Chondrocyte (in vitro differentiated cells): Measurements from ENCODE around the gene CLIC4. TPM values are rescaled to one million over a fixed set of nuclear protein-coding genes. Genes with fewer than 3 reads are reported as not detected.

Experiments
- DNase-seq: peaks from one replicate; pipeline ENCODE4 v3.0.0; 2021; ENCODE audit warnings: mixed read lengths, low spot score
- H3K27ac Mint-ChIP-seq: one replicate; pipeline ENCODE4 v1.8.0; 2021; ENCODE audit warnings: mild to moderate bottlenecking, moderate library complexity, mixed read lengths; ENCODE audit not compliant: unreplicated experiment
- H3K27me3 Mint-ChIP-seq: 2 replicates; pipeline ENCODE4 v1.8.0; 2021; ENCODE audit warnings: low read depth, mixed read lengths
- H3K36me3 Mint-ChIP-seq: 2 replicates; pipeline ENCODE4 v1.8.0; 2021; ENCODE audit warnings: low read depth, mixed read lengths
- H3K4me1 Mint-ChIP-seq: 2 replicates; pipeline ENCODE4 v1.8.0; 2021; ENCODE audit warnings: low read depth, mild to moderate bottlenecking, mixed read lengths
- H3K4me3 Mint-ChIP-seq: one replicate; pipeline ENCODE4 v1.8.0; 2021; ENCODE audit warnings: mild to moderate bottlenecking, moderate library complexity, mixed read lengths; ENCODE audit not compliant: unreplicated experiment
- H3K9me3 Mint-ChIP-seq: 2 replicates; pipeline ENCODE4 v1.8.0; 2021; ENCODE audit warnings: low read depth, mixed read lengths
- total RNA-seq: library from RNA; stranded (reverse); gene quantifications from 3 replicates; pipeline ENCODE4 v1.2.1, GENCODE V29; 2021
- TF ChIP-seq, protein P1 (sequence below): fragments of 200-600 bp; sonication (generic); IDR thresholded peaks from 2 replicates; pipeline ENCODE4 v1.5.0; 2021; ENCODE audit warnings: antibody characterized with exemption, mild to moderate bottlenecking, moderate library complexity

CLIC4 gene
- total RNA-seq, 1 donor from 2014 or later: 411 TPM

DNA sequence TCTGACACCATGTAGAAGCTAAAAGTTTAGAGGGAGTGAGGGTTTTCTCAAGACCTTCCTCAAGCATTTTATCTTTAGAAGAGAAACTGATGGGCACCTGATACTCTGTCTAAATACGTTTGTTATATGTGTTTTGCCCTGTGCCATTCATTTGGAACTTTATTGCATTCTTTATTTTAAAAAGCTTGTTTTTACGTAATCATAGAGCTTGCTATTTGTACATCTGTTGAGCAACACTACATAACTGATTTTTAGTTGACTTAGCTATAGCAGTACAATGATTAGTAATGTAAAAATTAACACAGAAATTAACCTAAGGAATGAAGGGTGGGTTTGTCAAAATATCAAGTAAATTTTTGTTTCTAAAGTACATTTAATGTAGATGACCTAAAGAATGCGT is 96.3 kb downstream of the CLIC4 start:
- H3K36me3 Mint-ChIP-seq: peaks cover 21% of the 10 kb centered on the region
- no peaks in the 10 kb centered on the region for H3K9me3 Mint-ChIP-seq
- no peak overlapping the region for H3K27ac Mint-ChIP-seq
- H3K4me3 Mint-ChIP-seq: no peak overlapping the region
- peaks cover 13% of the 10 kb centered on the region for H3K4me1 Mint-ChIP-seq
- TF ChIP-seq, protein P1, sequence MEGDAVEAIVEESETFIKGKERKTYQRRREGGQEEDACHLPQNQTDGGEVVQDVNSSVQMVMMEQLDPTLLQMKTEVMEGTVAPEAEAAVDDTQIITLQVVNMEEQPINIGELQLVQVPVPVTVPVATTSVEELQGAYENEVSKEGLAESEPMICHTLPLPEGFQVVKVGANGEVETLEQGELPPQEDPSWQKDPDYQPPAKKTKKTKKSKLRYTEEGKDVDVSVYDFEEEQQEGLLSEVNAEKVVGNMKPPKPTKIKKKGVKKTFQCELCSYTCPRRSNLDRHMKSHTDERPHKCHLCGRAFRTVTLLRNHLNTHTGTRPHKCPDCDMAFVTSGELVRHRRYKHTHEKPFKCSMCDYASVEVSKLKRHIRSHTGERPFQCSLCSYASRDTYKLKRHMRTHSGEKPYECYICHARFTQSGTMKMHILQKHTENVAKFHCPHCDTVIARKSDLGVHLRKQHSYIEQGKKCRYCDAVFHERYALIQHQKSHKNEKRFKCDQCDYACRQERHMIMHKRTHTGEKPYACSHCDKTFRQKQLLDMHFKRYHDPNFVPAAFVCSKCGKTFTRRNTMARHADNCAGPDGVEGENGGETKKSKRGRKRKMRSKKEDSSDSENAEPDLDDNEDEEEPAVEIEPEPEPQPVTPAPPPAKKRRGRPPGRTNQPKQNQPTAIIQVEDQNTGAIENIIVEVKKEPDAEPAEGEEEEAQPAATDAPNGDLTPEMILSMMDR: no peak
- DNase-seq: no peak
- H3K27me3 Mint-ChIP-seq: no peaks in the 10 kb centered on the region

DNA sequence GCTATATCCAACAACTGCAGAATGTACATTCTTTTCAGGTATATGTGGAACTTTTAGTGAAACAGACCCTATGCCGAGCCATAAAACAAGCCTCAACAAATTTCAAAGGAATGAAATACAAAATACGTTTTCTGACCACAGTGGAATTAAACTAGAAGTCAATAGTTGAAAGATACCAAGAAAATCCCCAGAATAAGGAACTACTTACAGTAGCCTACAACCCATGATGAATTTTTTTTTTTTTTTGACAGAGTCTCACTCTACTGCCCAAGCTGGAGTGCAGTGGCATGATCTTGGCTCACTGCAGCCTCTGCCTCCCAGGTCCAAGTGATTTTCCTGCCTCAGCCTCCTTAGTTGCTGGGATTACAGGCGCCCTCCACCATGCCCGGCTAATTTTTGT is 101.4 kb downstream of the CLIC4 start:
- H3K27ac Mint-ChIP-seq: no peak overlapping the region
- no peaks in the 10 kb centered on the region for H3K27me3 Mint-ChIP-seq
- peaks cover 16% of the 10 kb centered on the region for H3K36me3 Mint-ChIP-seq
- peaks cover 20% of the 10 kb centered on the region for H3K4me1 Mint-ChIP-seq
- TF ChIP-seq, protein P1: no peak
- DNase-seq: no peak
- no peaks in the 10 kb centered on the region for H3K9me3 Mint-ChIP-seq
- H3K4me3 Mint-ChIP-seq: no peak overlapping the region

DNA sequence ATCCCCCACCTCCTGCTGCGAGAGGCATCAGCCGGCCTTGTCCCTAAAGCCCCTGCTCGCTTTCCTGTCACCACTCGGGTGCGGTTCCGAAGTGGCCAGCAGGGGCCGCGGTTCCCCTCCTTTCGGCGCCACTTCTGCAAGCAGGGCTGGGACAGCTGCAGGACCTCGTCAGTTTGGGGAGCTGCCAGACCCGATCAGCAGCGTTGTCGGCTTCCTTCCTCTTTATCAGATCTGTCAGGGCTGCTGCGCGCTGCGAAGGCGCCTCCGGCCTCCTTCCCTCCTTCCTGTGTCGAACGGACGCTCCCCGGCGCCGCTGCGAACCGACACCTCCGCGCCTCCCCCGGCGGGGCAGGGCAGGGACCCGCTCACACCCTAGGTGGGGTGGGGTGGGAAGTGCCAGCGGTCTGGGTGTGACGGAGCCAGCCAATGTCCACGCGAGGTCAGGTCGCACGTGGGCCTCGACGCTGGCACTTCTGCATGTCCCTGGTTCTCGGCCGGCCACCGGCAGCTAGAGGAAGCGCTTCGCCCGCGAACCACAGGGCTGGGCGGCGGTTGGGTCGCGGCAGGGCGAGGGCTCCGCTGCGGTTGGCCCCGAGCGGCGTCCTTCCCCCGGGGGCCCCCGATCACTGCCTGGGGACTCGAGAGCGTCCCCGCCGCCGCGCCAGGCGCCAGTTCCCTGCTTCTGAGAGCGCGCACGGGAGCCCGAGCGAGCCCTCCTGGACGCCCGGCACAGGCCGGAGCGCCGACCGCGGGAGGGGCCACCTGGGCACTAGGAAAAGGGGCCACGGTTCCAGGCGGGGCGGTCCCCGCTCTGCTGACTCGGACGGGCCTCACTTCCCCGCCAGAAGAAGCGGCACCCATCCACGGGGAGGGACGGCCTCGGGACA is 103.0 kb downstream of the CLIC4 start:
- peak overlapping the region; percentile 58 for H3K4me3 Mint-ChIP-seq
- H3K27ac Mint-ChIP-seq: peak overlapping the region; percentile 57

GRCh38 chr1:24849672-24850295 is 104.5 kb downstream of the CLIC4 start:
- Mint-ChIP-seq H3K36me3 (peaks cover 11% of the 10 kb centered on the region), H3K9me3 (no peaks in the 10 kb centered on the region), H3K4me3 (no peak overlapping the region), H3K27me3 (no peaks in the 10 kb centered on the region), H3K27ac (no peak overlapping the region), H3K4me1 (peaks cover 27% of the 10 kb centered on the region)
- TF ChIP-seq, protein P1: peak; percentile 58
- DNase-seq: no peak

More for the DNA sequence above, 103.0 kb downstream of the CLIC4 start:
- Mint-ChIP-seq H3K4me1 (peaks cover 22% of the 10 kb centered on the region), H3K9me3 (no peaks in the 10 kb centered on the region), H3K27me3 (no peaks in the 10 kb centered on the region), H3K36me3 (peaks cover 13% of the 10 kb centered on the region)
- TF ChIP-seq, protein P1: peak; percentile 99
- DNase-seq: no peak

- H3K27me3 Mint-ChIP-seq: no peaks in the 10 kb centered on the region
- peaks cover 8% of the 10 kb centered on the region for H3K36me3 Mint-ChIP-seq
- no peak overlapping the region for H3K4me3 Mint-ChIP-seq
- TF ChIP-seq, protein P1: no peak
- no peak overlapping the region for H3K27ac Mint-ChIP-seq
- no peaks in the 10 kb centered on the region for H3K9me3 Mint-ChIP-seq
- DNase-seq: no peak
- H3K4me1 Mint-ChIP-seq: peaks cover 27% of the 10 kb centered on the region
Measured at GRCh38 chr1:24850328-24850920, 105.2 kb downstream of the CLIC4 start.
